OCI-LY1 (cell line): Measurements from ENCODE around the gene MOB3A.

Experiments used
- H2AFZ ChIP-seq: fragments of 200-600 bp; sonication (generic), shearing (Covaris generic); 2 replicates; pipeline ENCODE4 v1.6.0; 2014; ENCODE audit warnings: antibody characterized with exemption, mild to moderate bottlenecking, low read length
- H3F3A ChIP-seq: fragments of 200-600 bp; sonication (generic), shearing (Covaris generic); 2 replicates; pipeline ENCODE4 v1.6.0; 2014; ENCODE audit warnings: mild to moderate bottlenecking, antibody characterized with exemption, low read length, moderate library complexity; ENCODE audit not compliant: insufficient read depth
- H3K27ac ChIP-seq: fragments of 200-600 bp; sonication (generic); 2 replicates; pipeline ENCODE4 v1.5.1; 2014; ENCODE audit warnings: low read length, mixed run types, mild to moderate bottlenecking, low read depth; ENCODE audit not compliant: poor library complexity, severe bottlenecking
- H3K27me3 ChIP-seq: fragments of 200-600 bp; sonication (generic); 2 replicates; pipeline ENCODE4 v1.6.0; 2014; ENCODE audit warnings: antibody characterized with exemption, mild to moderate bottlenecking, low read length, moderate library complexity; ENCODE audit not compliant: insufficient read depth
- H3K36me3 ChIP-seq: fragments of 200-600 bp; sonication (generic); 2 replicates; pipeline ENCODE4 v1.6.1; 2014; ENCODE audit warnings: mild to moderate bottlenecking, antibody characterized with exemption, low read length, moderate library complexity, mixed read lengths; ENCODE audit not compliant: insufficient read depth
- H3K4me1 ChIP-seq: fragments of 200-600 bp; sonication (generic); 2 replicates; pipeline ENCODE4 v1.5.1; 2014; ENCODE audit warnings: mild to moderate bottlenecking, low read length, moderate library complexity; ENCODE audit not compliant: insufficient read depth, severe bottlenecking
- H3K4me2 ChIP-seq: fragments of 200-600 bp; sonication (generic), shearing (Covaris generic); 2 replicates; pipeline ENCODE4 v1.6.1; 2014; ENCODE audit warnings: low read length
- H3K4me3 ChIP-seq: fragments of 200-600 bp; sonication (generic); 2 replicates; pipeline ENCODE4 v1.5.1; 2014; ENCODE audit warnings: low read length, low read depth, mild to moderate bottlenecking, mixed read lengths; ENCODE audit not compliant: poor library complexity, severe bottlenecking
- H3K79me2 ChIP-seq: fragments of 200-600 bp; shearing (Covaris generic); 2 replicates; pipeline ENCODE4 v1.6.1; 2016; ENCODE audit warnings: mixed run types, low read length, mixed read lengths; ENCODE audit not compliant: insufficient read depth
- H3K9ac ChIP-seq: fragments of 200-600 bp; sonication (generic), shearing (Covaris generic); 2 replicates; pipeline ENCODE4 v1.6.1; 2014; ENCODE audit warnings: mild to moderate bottlenecking, low read length, mixed read lengths
- H3K9me2 ChIP-seq: fragments of 200-600 bp; sonication (generic), shearing (Covaris generic); 2 replicates; pipeline ENCODE4 v1.6.1; 2014; ENCODE audit warnings: low read depth, mild to moderate bottlenecking, low read length, mixed read lengths
- H3K9me3 ChIP-seq: fragments of 200-600 bp; shearing (Covaris generic); 2 replicates; pipeline ENCODE4 v1.6.1; 2014; ENCODE audit warnings: low read length, mixed read lengths
- H4K20me1 ChIP-seq: fragments of 200-600 bp; sonication (generic), shearing (Covaris generic); 2 replicates; pipeline ENCODE4 v1.6.0; 2016; ENCODE audit warnings: mild to moderate bottlenecking, low read length; ENCODE audit not compliant: insufficient read depth
- EZH2 ChIP-seq: fragments of 200-600 bp; sonication (generic), shearing (Covaris generic); IDR thresholded peaks from 2 replicates; pipeline ENCODE4 v1.8.0; 2017; ENCODE audit warnings: borderline replicate concordance, mixed run types, mild to moderate bottlenecking, antibody characterized with exemption, low read length, moderate library complexity, mixed read lengths
- TF ChIP-seq, protein P1 (sequence below): fragments of 200-600 bp; sonication (generic), shearing (Covaris generic); IDR thresholded peaks from 2 replicates; pipeline ENCODE4 v1.5.1; 2017; ENCODE audit warnings: mild to moderate bottlenecking, antibody characterized with exemption, low read length, moderate library complexity, mixed read lengths

Gene MOB3A

GRCh38 chr19:2142173-2142829 lies 46.2 kb upstream of the MOB3A start:
- Histone ChIP-seq H3K27me3 (no peaks in the 10 kb centered on the region), H3K4me1 (peaks cover 10% of the 10 kb centered on the region)

DNA sequence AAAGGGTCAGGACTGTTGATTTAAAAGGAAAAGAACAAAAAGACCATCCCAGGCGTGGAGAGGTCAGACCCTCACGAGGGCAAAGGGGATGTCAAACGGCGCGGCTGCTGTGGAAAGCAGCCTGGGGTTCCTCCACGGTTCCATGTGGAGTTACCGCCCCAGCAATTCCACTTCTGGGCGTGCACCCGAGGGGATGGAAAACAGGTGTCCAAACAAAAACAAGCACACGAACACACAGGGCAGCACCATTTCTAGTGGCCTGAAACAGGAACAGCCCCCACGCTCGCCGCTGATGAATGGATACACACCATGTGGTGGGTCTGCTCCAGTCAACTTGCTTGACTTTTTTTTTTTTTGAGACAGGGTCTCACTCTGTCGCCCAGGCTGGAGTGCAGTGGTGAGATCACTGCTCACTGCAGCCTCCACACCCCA lies 44.0 kb upstream of the MOB3A start:
- Histone ChIP-seq H3K27ac (no peak overlapping the region), H3K36me3 (peaks cover 20% of the 10 kb centered on the region), H3K4me1 (no peaks in the 10 kb centered on the region), H3K9me2 (no peaks in the 10 kb centered on the region), H4K20me1 (no peaks in the 10 kb centered on the region), H3F3A (no peaks in the 10 kb centered on the region), H2AFZ (no peak overlapping the region), H3K4me3 (no peak overlapping the region), H3K79me2 (0 out of 2 replicates have a peak, but pooled peaks cover 7% of the 10 kb centered on the region), H3K9me3 (no peaks in the 10 kb centered on the region), H3K27me3 (no peaks in the 10 kb centered on the region), H3K4me2 (no peak overlapping the region), H3K9ac (no peak overlapping the region)
- TF ChIP-seq EZH2 = no peak
- TF ChIP-seq, protein P1, sequence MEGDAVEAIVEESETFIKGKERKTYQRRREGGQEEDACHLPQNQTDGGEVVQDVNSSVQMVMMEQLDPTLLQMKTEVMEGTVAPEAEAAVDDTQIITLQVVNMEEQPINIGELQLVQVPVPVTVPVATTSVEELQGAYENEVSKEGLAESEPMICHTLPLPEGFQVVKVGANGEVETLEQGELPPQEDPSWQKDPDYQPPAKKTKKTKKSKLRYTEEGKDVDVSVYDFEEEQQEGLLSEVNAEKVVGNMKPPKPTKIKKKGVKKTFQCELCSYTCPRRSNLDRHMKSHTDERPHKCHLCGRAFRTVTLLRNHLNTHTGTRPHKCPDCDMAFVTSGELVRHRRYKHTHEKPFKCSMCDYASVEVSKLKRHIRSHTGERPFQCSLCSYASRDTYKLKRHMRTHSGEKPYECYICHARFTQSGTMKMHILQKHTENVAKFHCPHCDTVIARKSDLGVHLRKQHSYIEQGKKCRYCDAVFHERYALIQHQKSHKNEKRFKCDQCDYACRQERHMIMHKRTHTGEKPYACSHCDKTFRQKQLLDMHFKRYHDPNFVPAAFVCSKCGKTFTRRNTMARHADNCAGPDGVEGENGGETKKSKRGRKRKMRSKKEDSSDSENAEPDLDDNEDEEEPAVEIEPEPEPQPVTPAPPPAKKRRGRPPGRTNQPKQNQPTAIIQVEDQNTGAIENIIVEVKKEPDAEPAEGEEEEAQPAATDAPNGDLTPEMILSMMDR = no peak

More at GRCh38 chr19:2142173-2142829, 46.2 kb upstream of the MOB3A start:
- Histone ChIP-seq H3K9ac (no peak overlapping the region), H3K27ac (no peak overlapping the region), H3K4me2 (no peak overlapping the region), H2AFZ (no peak overlapping the region), H4K20me1 (no peaks in the 10 kb centered on the region), H3K9me3 (no peaks in the 10 kb centered on the region), H3K79me2 (peaks cover 22% of the 10 kb centered on the region; the same call in 1 of the 2 replicates), H3F3A (no peaks in the 10 kb centered on the region), H3K36me3 (0 out of 2 replicates have a peak, but pooled peaks cover 11% of the 10 kb centered on the region), H3K9me2 (no peaks in the 10 kb centered on the region), H3K4me3 (no peak overlapping the region)
- TF ChIP-seq, protein P1 = no peak
- no peak for TF ChIP-seq EZH2

DNA sequence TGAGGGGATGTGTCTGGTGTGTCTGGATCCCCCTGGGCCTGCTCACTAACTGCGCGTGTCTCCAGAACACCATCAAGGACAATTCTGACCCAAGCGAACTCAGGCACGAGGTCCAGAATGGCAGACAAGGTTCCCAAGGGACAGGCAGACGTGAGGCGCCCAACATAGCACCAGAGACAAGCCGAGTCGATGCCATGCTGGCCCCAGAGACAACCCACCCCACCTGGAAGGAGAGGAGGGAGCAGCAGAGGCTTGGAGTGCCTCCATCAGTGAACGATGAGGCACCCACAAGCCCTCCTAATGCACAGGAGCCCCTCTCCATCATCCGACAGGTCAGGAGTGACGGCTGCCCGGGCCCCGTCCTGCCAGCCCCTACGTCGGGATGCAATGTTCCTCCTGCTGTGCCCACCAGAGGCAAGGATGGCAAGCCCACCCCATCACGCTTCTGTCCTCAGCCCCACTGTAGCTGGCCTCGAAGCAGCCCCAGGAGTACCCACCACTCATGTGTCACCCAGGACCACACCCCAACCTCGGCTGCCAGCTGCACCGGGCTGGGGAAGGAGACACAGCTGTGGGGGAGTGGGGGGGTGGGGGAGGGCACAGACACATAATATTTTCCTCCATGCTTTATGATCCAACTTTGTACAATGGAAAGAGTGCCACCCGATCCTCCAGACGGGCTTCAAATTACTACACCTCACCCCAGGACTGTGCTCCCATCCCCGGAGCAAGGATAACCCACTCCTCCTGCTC lies 43.4 kb upstream of the MOB3A start:
- Histone ChIP-seq H3K36me3 (peaks cover 20% of the 10 kb centered on the region), H3K9ac (no peak overlapping the region), H3F3A (no peaks in the 10 kb centered on the region), H3K27me3 (no peaks in the 10 kb centered on the region), H3K4me1 (no peaks in the 10 kb centered on the region), H3K9me2 (no peaks in the 10 kb centered on the region), H3K4me2 (no peak overlapping the region), H4K20me1 (no peaks in the 10 kb centered on the region), H3K79me2 (0 out of 2 replicates have a peak, but pooled peaks cover 4% of the 10 kb centered on the region), H2AFZ (no peak overlapping the region), H3K9me3 (no peaks in the 10 kb centered on the region), H3K4me3 (no peak overlapping the region), H3K27ac (no peak overlapping the region)
- TF ChIP-seq, protein P1 = no peak
- TF ChIP-seq EZH2 = no peak
